Endothelial cell (in vitro differentiated cells): ENCODE results near the gene MRPS21. TPM values are rescaled to one million over a fixed set of nuclear protein-coding genes. Genes with fewer than 3 reads are reported as not detected.
"Not testable (repeated sequence)": the region's sequence is repeated elsewhere in the genome, so short reads cannot be mapped to it uniquely, and the experiment has no call there.

ENCODE experiments used
- DNase-seq: peaks from one replicate; pipeline ENCODE4 v3.0.0; 2021; ENCODE audit warnings: low spot score
- H3K27ac Mint-ChIP-seq: one replicate; pipeline ENCODE4 v1.8.0; 2021; ENCODE audit warnings: mixed read lengths, inconsistent platforms; ENCODE audit not compliant: unreplicated experiment
- H3K27me3 Mint-ChIP-seq: one replicate; pipeline ENCODE4 v1.8.0; 2021; ENCODE audit warnings: mild to moderate bottlenecking, moderate library complexity, mixed read lengths, inconsistent platforms; ENCODE audit not compliant: unreplicated experiment
- H3K36me3 Mint-ChIP-seq: one replicate; pipeline ENCODE4 v1.8.0; 2021; ENCODE audit warnings: mild to moderate bottlenecking, low read depth, mixed read lengths, inconsistent platforms; ENCODE audit not compliant: unreplicated experiment
- H3K4me1 Mint-ChIP-seq: one replicate; pipeline ENCODE4 v1.8.0; 2021; ENCODE audit warnings: mild to moderate bottlenecking, mixed read lengths, inconsistent platforms; ENCODE audit not compliant: unreplicated experiment
- H3K4me3 Mint-ChIP-seq: one replicate; pipeline ENCODE4 v1.8.0; 2021; ENCODE audit warnings: mild to moderate bottlenecking, mixed read lengths, inconsistent platforms; ENCODE audit not compliant: unreplicated experiment
- H3K9me3 Mint-ChIP-seq: one replicate; pipeline ENCODE4 v1.8.0; 2021; ENCODE audit warnings: mixed read lengths, inconsistent platforms; ENCODE audit not compliant: unreplicated experiment
- total RNA-seq: library from RNA; stranded (reverse); fragmentation: NEBNext Ultra II Directional; extraction: Animal tissue kit (Norgen Biotek cat#: 25700); gene quantifications from one replicate; pipeline ENCODE4 v1.2.1, GENCODE V29; 2021; ENCODE audit not compliant: unreplicated experiment
- TF ChIP-seq, protein P1 (sequence below): fragments of 200-600 bp; sonication (generic); IDR thresholded peaks from one replicate; pipeline ENCODE4 v1.5.0; 2021; ENCODE audit warnings: antibody characterized with exemption; ENCODE audit not compliant: unreplicated experiment

MRPS21 gene
- total RNA-seq, 1 donor from 2014 or later: 63.1 TPM

DNA sequence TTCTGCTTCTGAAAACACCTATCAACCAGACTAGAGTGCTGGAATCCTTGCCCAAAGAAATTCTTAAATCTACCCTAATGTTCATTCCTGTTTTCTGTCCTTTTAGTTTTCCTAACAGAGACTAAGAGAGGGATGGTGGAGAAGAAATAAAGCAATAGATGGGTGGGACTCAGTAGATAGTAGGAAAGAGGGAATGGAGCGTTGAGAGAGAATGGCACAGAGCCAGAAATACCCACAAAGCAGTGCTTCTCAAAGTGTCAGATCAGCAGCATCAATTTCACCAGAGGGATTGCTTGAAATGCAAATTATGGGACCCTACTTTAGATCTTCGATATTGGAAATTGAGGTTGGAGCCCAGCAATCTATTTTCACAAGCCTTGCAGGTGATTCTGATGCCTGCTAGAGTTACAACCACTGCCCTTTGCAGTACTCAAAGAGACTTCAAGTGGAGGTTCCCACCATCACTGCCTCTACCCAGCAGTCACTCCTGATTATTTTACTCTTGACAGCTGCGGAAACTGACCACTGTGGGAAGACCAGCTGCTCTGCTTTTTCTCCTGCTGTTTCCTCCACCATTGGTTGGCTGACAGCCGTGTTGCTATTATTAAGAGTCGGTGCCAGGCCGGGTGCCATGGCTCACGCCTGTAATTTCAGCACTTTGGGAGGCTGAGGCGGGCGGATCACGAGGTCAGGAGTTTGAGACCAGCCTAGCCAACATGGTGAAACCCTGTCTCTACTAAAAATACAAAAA, 16.3 kb downstream of the MRPS21 start:
- DNase-seq: no peak
- no peaks in the 10 kb centered on the region for H3K27me3 Mint-ChIP-seq
- peaks cover 2% of the 10 kb centered on the region for H3K4me1 Mint-ChIP-seq
- TF ChIP-seq, protein P1, sequence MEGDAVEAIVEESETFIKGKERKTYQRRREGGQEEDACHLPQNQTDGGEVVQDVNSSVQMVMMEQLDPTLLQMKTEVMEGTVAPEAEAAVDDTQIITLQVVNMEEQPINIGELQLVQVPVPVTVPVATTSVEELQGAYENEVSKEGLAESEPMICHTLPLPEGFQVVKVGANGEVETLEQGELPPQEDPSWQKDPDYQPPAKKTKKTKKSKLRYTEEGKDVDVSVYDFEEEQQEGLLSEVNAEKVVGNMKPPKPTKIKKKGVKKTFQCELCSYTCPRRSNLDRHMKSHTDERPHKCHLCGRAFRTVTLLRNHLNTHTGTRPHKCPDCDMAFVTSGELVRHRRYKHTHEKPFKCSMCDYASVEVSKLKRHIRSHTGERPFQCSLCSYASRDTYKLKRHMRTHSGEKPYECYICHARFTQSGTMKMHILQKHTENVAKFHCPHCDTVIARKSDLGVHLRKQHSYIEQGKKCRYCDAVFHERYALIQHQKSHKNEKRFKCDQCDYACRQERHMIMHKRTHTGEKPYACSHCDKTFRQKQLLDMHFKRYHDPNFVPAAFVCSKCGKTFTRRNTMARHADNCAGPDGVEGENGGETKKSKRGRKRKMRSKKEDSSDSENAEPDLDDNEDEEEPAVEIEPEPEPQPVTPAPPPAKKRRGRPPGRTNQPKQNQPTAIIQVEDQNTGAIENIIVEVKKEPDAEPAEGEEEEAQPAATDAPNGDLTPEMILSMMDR: no peak
- no peak overlapping the region for H3K4me3 Mint-ChIP-seq
- no peaks in the 10 kb centered on the region for H3K9me3 Mint-ChIP-seq
- peaks cover 14% of the 10 kb centered on the region for H3K36me3 Mint-ChIP-seq
- H3K27ac Mint-ChIP-seq: peak overlapping the region; percentile 44

DNA sequence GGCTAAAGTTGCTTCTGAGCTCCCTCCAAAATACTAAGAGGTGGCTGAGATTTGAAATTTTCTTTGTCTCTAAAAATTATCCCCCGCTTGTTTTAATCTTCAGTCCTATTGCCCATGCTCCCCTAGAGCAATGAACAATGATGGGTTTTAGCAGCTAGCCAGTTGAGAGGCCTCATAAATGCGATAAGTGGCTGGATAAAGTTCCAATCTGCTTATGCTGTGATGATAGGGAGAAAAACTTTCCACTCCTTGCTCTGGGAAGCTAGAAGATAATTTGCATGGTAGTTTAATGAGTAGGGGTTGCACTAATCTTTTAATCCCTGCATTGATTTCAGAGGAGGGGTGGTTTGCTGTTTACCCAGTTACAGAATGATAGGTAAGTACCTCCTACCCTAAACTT, 18.1 kb downstream of the MRPS21 start:
- Mint-ChIP-seq H3K27me3 (no peaks in the 10 kb centered on the region), H3K27ac (no peak overlapping the region), H3K4me3 (no peak overlapping the region), H3K4me1 (peaks cover 9% of the 10 kb centered on the region), H3K9me3 (no peaks in the 10 kb centered on the region), H3K36me3 (peaks cover 11% of the 10 kb centered on the region)
- no peak for DNase-seq
- TF ChIP-seq, protein P1: no peak

DNA sequence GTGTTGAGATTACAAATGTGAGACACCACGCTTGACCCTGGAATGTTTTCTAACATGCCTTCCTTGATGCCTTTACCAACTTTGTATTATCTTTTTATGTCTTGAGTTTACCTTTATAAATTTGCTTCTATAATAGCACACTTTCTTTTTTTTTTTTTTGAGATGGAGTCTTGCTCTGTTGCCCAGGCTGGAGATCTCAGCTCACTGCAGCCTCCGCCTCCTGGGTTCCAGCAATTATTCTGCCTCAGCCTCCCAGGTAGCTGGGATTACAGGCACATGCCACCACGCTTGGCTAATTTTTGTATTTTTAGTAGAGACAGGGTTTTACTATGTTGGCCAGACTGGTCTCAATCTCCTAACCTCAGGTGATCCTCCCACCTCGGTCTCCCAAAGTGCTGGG, 21.0 kb downstream of the MRPS21 start:
- H3K27ac Mint-ChIP-seq, H3K36me3 Mint-ChIP-seq, DNase-seq, H3K4me3 Mint-ChIP-seq, H3K9me3 Mint-ChIP-seq, H3K4me1 Mint-ChIP-seq, H3K27me3 Mint-ChIP-seq: not testable (repeated sequence)

DNA sequence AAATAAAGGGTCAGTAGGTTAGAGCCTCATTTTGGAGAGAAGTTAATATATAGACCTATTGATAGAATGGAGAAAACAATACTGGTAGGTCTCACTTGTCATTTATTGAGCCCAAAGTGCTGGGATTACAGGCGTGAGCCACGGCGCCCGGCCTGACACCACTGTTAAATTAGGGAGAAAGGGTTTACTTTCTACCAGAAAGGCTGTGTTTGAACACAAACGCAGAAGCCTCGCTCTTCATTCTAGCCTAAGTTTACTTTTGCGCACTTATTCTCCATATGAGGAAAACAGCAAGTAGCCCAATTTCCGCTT, 27.0 kb downstream of the MRPS21 start:
- Mint-ChIP-seq H3K4me1 (peaks cover 15% of the 10 kb centered on the region), H3K27ac (peak overlapping the region; percentile 100), H3K4me3 (peak overlapping the region; percentile 100), H3K9me3 (no peaks in the 10 kb centered on the region), H3K27me3 (no peaks in the 10 kb centered on the region), H3K36me3 (peaks cover 5% of the 10 kb centered on the region)
- no peak for DNase-seq
- TF ChIP-seq, protein P1: no peak

DNA sequence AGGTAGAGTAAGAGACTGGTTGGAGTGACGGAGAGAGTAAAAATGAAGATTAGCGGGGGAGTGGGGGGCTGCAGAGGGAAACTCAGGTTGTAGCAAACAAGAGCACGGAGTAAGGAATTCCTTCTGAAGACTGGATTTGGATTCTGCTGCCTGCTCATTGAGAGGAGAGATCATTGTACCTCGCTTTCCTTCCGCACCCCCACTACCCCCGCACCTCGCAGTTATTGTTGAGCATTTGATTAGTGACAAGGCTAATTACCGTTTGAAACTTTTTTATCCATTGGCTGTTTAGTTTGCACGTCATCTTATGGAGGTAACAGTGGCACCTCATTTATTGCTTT, 28.1 kb downstream of the MRPS21 start:
- Mint-ChIP-seq H3K4me3 (peak overlapping the region; percentile 100), H3K27me3 (no peaks in the 10 kb centered on the region), H3K9me3 (no peaks in the 10 kb centered on the region), H3K36me3 (peaks cover 11% of the 10 kb centered on the region), H3K27ac (peak overlapping the region; percentile 100), H3K4me1 (peaks cover 13% of the 10 kb centered on the region)
- TF ChIP-seq, protein P1: no peak
- no peak for DNase-seq
